CD14-positive monocyte (primary cell): ENCODE data around the gene GPR39. TPM values are rescaled to one million over a fixed set of nuclear protein-coding genes. Genes with fewer than 3 reads are reported as not detected.

Experiments used
- DNase-seq, 3 donors: peaks; one replicate each; pipeline ENCODE4 v3.0.0-alpha.2; 2011 to 2022
- H2AFZ ChIP-seq: 2 replicates; pipeline ENCODE4 v1.6.0; 2012; ENCODE audit warnings: mild to moderate bottlenecking, low read depth, low read length, inconsistent platforms; ENCODE audit not compliant: insufficient read depth, poor library complexity, severe bottlenecking
- H3K27ac ChIP-seq, 2 donors: 1 replicate in 1 of 2; 2 replicates in 1 of 2; pipeline ENCODE4 v1.5.1; 2012 to 2013; ENCODE audit warnings: low read length in 2 of 2, control low read depth in 1 of 2, inconsistent platforms in 1 of 2, low read depth in 1 of 2, mild to moderate bottlenecking in 1 of 2
- H3K27me3 ChIP-seq, 2 donors: one replicate each; pipeline versions ENCODE4 v1.6.0 to v1.6.1; 2011 to 2013; ENCODE audit warnings: low read length in 2 of 2; ENCODE audit not compliant: control insufficient read depth in 2 of 2, insufficient read depth in 2 of 2
- H3K36me3 ChIP-seq, 2 donors: replicated peaks in 1 of 2; 1 replicate in 1 of 2; 2 replicates in 1 of 2; pipeline versions ENCODE4 v1.5.1 to v1.6.1; 2012 to 2013; ENCODE audit warnings: low read length in 2 of 2, control low read depth in 1 of 2, inconsistent platforms in 1 of 2, mild to moderate bottlenecking in 1 of 2; ENCODE audit not compliant: insufficient read depth in 2 of 2, control insufficient read depth in 1 of 2
- H3K4me1 ChIP-seq, 2 donors: 1 replicate in 1 of 2; 2 replicates in 1 of 2; pipeline versions ENCODE4 v1.5.1 to v1.6.1; 2012 to 2013; ENCODE audit warnings: low read length in 2 of 2, control low read depth in 1 of 2, inconsistent platforms in 1 of 2, mild to moderate bottlenecking in 1 of 2, moderate library complexity in 1 of 2; ENCODE audit not compliant: insufficient read depth in 2 of 2, control insufficient read depth in 1 of 2
- H3K4me2 ChIP-seq: replicated peaks from 2 replicates; pipeline ENCODE3; 2012; ENCODE audit warnings: low read length, moderate library complexity, mild to moderate bottlenecking; ENCODE audit not compliant: poor library complexity, severe bottlenecking; ENCODE audit errors: extremely low read depth
- H3K4me3 ChIP-seq, 3 experiments: fragments of 200-600 bp in 1 of 3; sonication (generic) in 1 of 3; replicated peaks in 1 of 3; 1 replicate in 2 of 3; 2 replicates in 1 of 3; pipeline ENCODE4 v1.5.1; 2011 to 2013; ENCODE audit warnings: low read length in 3 of 3, mild to moderate bottlenecking in 3 of 3, control low read depth in 2 of 3, low read depth in 2 of 3, inconsistent platforms in 1 of 3, moderate library complexity in 1 of 3
- H3K79me2 ChIP-seq: 2 replicates; pipeline ENCODE4 v1.6.0; 2012; ENCODE audit warnings: mild to moderate bottlenecking, control low read depth, inconsistent platforms, low read length, moderate library complexity; ENCODE audit not compliant: insufficient read depth
- H3K9ac ChIP-seq: 2 replicates; pipeline ENCODE4 v1.6.0; 2017; ENCODE audit warnings: low read length, mild to moderate bottlenecking; ENCODE audit not compliant: insufficient read depth, poor library complexity, severe bottlenecking
- H3K9me3 ChIP-seq, 2 donors: replicated peaks in 1 of 2; 1 replicate in 1 of 2; 2 replicates in 1 of 2; pipeline versions ENCODE4 v1.5.1 to v1.6.1; 2012 to 2013; ENCODE audit warnings: low read length in 2 of 2, control low read depth in 1 of 2; ENCODE audit not compliant: control insufficient read depth in 1 of 2, insufficient read depth in 1 of 2
- H4K20me1 ChIP-seq: 2 replicates; pipeline ENCODE4 v1.6.0; 2012; ENCODE audit warnings: mild to moderate bottlenecking, low read length, control low read depth, moderate library complexity; ENCODE audit not compliant: insufficient read depth
- H3K27ac Mint-ChIP-seq, 7 donors: one replicate each; pipeline ENCODE4 v1.8.0; 2020; ENCODE audit warnings: mild to moderate bottlenecking in 7 of 7, mixed read lengths in 7 of 7, moderate library complexity in 6 of 7, inconsistent platforms in 2 of 7
- H3K27me3 Mint-ChIP-seq, 3 donors: one replicate each; pipeline ENCODE4 v1.8.0; 2021 to 2022; ENCODE audit warnings: low read depth in 3 of 3, mild to moderate bottlenecking in 3 of 3, mixed read lengths in 3 of 3, moderate library complexity in 3 of 3, inconsistent platforms in 1 of 3
- H3K36me3 Mint-ChIP-seq, 2 donors: one replicate each; pipeline ENCODE4 v1.8.0; 2020; ENCODE audit warnings: mixed read lengths in 2 of 2, inconsistent platforms in 1 of 2, mild to moderate bottlenecking in 1 of 2
- H3K4me1 Mint-ChIP-seq: one replicate; pipeline ENCODE4 v1.8.0; 2020; ENCODE audit warnings: mild to moderate bottlenecking, mixed read lengths
- H3K4me3 Mint-ChIP-seq, 2 donors: one replicate each; pipeline ENCODE4 v1.8.0; 2020; ENCODE audit warnings: mild to moderate bottlenecking in 2 of 2, mixed read lengths in 2 of 2, moderate library complexity in 1 of 2
- H3K9me3 Mint-ChIP-seq, 7 donors: one replicate each; pipeline ENCODE4 v1.8.0; 2020 to 2022; ENCODE audit warnings: mixed read lengths in 7 of 7, mild to moderate bottlenecking in 6 of 7, moderate library complexity in 6 of 7, inconsistent platforms in 2 of 7
- WGBS: methylation state at CpG from one replicate; pipeline ENCODE4 v1.1.5; 2013; ENCODE audit warnings: missing lambda C conversion rate; ENCODE audit not compliant: insufficient coverage; 5-methylcytosine and 5-hydroxymethylcytosine counted together
- intact Hi-C, 2 donors: fragments of 100-400 bp; cut with micrococcal nuclease; formaldehyde crosslinking; loops; one replicate each; pipeline versions ENCODE4 v1.15.0 to v1.15.1; 2023
- polyA plus RNA-seq, 3 donors: library from polyadenylated mRNA; depleted of rRNA in 1 of 3; unstranded in 2 of 3; stranded (reverse) in 1 of 3; fragments of 300-500 nt in 2 of 3; fragments of >200 nt in 1 of 3; fragmentation: Illumina TruSeq in 2 of 3; gene quantifications; 1 replicate in 2 of 3; 2 replicates in 1 of 3; pipeline ENCODE4 v1.2.3, GENCODE V29; 2012 to 2021
- TF ChIP-seq, protein P1 (sequence below): fragments of 200-600 bp; IDR thresholded peaks from one replicate; pipeline ENCODE4 v1.8.0; 2022; ENCODE audit warnings: antibody characterized with exemption, mild to moderate bottlenecking

Gene GPR39
- polyA plus RNA-seq, 3 donors = 0.12 TPM; not detected in 2

DNA sequence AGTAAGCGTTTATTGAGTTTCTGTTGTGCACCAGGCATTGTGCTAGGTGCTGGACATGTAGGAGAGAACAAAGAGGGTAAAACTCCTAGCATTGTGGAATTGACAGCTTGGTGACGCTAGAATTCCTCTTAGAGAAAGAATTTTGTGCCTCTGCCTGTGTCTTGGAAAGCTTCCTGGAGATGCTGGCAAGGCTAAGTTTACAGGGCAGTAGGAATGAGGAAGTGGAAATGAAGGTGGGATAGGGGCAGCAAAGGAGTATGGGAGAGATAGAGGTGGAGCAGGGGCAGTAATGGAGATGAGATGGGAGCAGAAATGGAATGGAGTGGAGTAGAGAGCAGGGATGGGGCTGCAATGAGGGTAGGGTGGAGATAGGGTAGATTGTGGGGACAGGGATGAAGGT is 29.8 kb downstream of the GPR39 start:
- Histone ChIP-seq H3K9ac (no peak overlapping the region), H3K27ac (no peak overlapping the region), H3K4me1 (peaks cover 0 to 4% of the 10 kb centered on the region in 2 donors), H2AFZ (no peak overlapping the region), H3K79me2 (no peaks in the 10 kb centered on the region), H3K9me3 (no peaks in the 10 kb centered on the region), H3K27me3 (peaks cover 0 to 3% of the 10 kb centered on the region in 2 donors), H4K20me1 (no peaks in the 10 kb centered on the region), H3K4me2 (no peak overlapping the region), H3K36me3 (no peaks in the 10 kb centered on the region), H3K4me3 (no peak overlapping the region)
- Mint-ChIP-seq H3K27me3 (peaks cover 5 to 13% (median 5%) of the 10 kb centered on the region in 3 donors), H3K4me1 (peaks cover 7% of the 10 kb centered on the region), H3K9me3 (peaks cover 0 to 3% (median 0%) of the 10 kb centered on the region in 7 donors), H3K27ac (no peak overlapping the region), H3K4me3 (no peak overlapping the region), H3K36me3 (no peaks in the 10 kb centered on the region)
- DNase-seq = no peak
- WGBS = 90% methylated on average over 2 of the region's 2 CpGs
- intact Hi-C loops = no loop called here
- TF ChIP-seq, protein P1, sequence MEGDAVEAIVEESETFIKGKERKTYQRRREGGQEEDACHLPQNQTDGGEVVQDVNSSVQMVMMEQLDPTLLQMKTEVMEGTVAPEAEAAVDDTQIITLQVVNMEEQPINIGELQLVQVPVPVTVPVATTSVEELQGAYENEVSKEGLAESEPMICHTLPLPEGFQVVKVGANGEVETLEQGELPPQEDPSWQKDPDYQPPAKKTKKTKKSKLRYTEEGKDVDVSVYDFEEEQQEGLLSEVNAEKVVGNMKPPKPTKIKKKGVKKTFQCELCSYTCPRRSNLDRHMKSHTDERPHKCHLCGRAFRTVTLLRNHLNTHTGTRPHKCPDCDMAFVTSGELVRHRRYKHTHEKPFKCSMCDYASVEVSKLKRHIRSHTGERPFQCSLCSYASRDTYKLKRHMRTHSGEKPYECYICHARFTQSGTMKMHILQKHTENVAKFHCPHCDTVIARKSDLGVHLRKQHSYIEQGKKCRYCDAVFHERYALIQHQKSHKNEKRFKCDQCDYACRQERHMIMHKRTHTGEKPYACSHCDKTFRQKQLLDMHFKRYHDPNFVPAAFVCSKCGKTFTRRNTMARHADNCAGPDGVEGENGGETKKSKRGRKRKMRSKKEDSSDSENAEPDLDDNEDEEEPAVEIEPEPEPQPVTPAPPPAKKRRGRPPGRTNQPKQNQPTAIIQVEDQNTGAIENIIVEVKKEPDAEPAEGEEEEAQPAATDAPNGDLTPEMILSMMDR = no peak

DNA sequence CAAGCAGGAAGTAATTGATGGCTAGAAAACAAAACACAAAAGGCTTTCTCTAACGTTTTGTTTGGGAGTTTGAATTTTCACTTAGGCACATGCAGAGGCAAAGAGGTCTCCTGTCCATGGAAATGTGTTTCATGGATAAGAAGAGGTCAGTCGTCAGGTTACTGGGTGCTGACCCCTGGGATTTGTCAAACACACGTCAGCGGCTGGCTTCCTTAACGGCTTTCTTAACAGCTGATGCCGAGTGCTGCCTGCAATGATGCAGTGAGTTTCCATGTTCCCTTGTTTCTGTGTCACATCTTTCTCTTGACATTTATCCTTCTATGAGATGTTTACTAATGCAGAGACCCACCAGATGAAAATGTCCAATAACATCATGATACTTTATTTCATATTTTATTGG is 31.7 kb downstream of the GPR39 start:
- H3K36me3 ChIP-seq = no peaks in the 10 kb centered on the region
- no peaks in the 10 kb centered on the region for H3K27me3 ChIP-seq
- no peak overlapping the region for H3K27ac ChIP-seq
- H3K79me2 ChIP-seq = no peaks in the 10 kb centered on the region
- peak overlapping the region; percentile 36 for H3K4me2 ChIP-seq
- Mint-ChIP-seq H3K4me1 (peaks cover 7% of the 10 kb centered on the region), H3K9me3 (peaks cover 0 to 6% (median 0%) of the 10 kb centered on the region in 7 donors), H3K27me3 (peaks cover 5 to 7% (median 5%) of the 10 kb centered on the region in 3 donors), H3K36me3 (no peaks in the 10 kb centered on the region), H3K4me3 (peak overlapping the region in 1 of 2 donors; percentile 39), H3K27ac (no peak overlapping the region)
- WGBS = 16% methylated on average over 6 of the region's 6 CpGs
- H3K4me3 ChIP-seq = no peak overlapping the region
- no peaks in the 10 kb centered on the region for H3K9me3 ChIP-seq
- no peaks in the 10 kb centered on the region for H4K20me1 ChIP-seq
- H2AFZ ChIP-seq = peak overlapping the region; percentile 23
- DNase-seq = no peak
- intact Hi-C loops = no loop called here
- TF ChIP-seq, protein P1 = no peak
- peaks cover 0 to 4% of the 10 kb centered on the region in 2 donors for H3K4me1 ChIP-seq
- no peak overlapping the region for H3K9ac ChIP-seq
